Upper lobe of right lung (tissue), 1 donor: ENCODE results near the gene MBTD1. TPM values are rescaled to one million over a fixed set of nuclear protein-coding genes. Genes with fewer than 3 reads are reported as not detected.
"Not testable (repeated sequence)": the region's sequence is repeated elsewhere in the genome, so short reads cannot be mapped to it uniquely, and the experiment has no call there.

ENCODE experiments used
- ATAC-seq: fragments of 200-7000 bp; cut with Tn5 transposase; one replicate; pipeline ENCODE4 v1.9.1; 2020; ENCODE audit warnings: mild to moderate bottlenecking, moderate library complexity
- DNase-seq: peaks from one replicate; pipeline ENCODE4 v3.0.0-alpha.2; 2020
- H3K27ac ChIP-seq: fragments of 200-600 bp; one replicate; pipeline ENCODE4 v1.8.0; 2022
- H3K27me3 ChIP-seq: fragments of 200-600 bp; one replicate; pipeline ENCODE4 v1.8.0; 2022; ENCODE audit warnings: mild to moderate bottlenecking
- H3K36me3 ChIP-seq: fragments of 200-600 bp; one replicate; pipeline ENCODE4 v1.8.0; 2022
- H3K4me1 ChIP-seq: fragments of 200-600 bp; one replicate; pipeline ENCODE4 v1.8.0; 2022
- H3K4me3 ChIP-seq: fragments of 200-600 bp; one replicate; pipeline ENCODE4 v1.8.0; 2022; ENCODE audit warnings: mild to moderate bottlenecking
- H3K9me3 ChIP-seq: fragments of 200-600 bp; one replicate; pipeline ENCODE4 v1.8.0; 2022
- intact Hi-C: fragments of 100-400 bp; cut with DNase I; formaldehyde crosslinking; loops from one replicate; pipeline ENCODE4 v1.11.0; 2022
- total RNA-seq: library from RNA; stranded (reverse); fragmentation: NEBNext Ultra II Directional; extraction: Animal tissue kit (Norgen Biotek cat#: 25700); gene quantifications from one replicate; pipeline ENCODE4 v1.2.1, GENCODE V29; 2021
- TF ChIP-seq, protein P1 (sequence below): fragments of 200-600 bp; IDR thresholded peaks from one replicate; pipeline ENCODE4 v1.8.0; 2022; ENCODE audit warnings: antibody characterized with exemption
- donor health status: DM: no; HTN: yes; CAD: no; lungs with severe emphysema.

MBTD1 gene
- total RNA-seq, 1 donor from 2014 or later = 14.2 TPM

DNA sequence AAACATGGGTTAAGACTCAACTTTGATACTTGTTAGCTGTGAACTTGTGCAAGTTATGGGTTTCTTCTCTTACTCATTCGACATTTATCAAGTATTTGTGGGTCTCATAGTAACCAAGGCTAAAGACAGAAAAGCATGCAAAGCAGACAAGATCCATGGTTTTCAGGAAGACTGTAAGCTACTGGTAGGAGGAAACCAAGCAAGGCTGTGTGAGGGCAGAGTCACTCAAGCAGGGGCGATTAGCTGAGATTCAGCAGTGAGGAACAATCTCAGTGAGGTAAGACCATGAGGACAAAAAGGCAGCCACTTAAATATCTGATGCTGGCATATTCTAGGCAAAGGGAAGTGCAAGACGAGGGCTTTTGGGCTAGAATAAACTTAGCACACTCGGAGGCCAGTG, 29.5 kb downstream of the MBTD1 start:
- Histone ChIP-seq H3K9me3 (no peaks in the 10 kb centered on the region), H3K27me3 (no peaks in the 10 kb centered on the region), H3K36me3 (no peaks in the 10 kb centered on the region), H3K4me3 (no peak overlapping the region), H3K4me1 (no peaks in the 10 kb centered on the region), H3K27ac (no peak overlapping the region)
- TF ChIP-seq, protein P1, sequence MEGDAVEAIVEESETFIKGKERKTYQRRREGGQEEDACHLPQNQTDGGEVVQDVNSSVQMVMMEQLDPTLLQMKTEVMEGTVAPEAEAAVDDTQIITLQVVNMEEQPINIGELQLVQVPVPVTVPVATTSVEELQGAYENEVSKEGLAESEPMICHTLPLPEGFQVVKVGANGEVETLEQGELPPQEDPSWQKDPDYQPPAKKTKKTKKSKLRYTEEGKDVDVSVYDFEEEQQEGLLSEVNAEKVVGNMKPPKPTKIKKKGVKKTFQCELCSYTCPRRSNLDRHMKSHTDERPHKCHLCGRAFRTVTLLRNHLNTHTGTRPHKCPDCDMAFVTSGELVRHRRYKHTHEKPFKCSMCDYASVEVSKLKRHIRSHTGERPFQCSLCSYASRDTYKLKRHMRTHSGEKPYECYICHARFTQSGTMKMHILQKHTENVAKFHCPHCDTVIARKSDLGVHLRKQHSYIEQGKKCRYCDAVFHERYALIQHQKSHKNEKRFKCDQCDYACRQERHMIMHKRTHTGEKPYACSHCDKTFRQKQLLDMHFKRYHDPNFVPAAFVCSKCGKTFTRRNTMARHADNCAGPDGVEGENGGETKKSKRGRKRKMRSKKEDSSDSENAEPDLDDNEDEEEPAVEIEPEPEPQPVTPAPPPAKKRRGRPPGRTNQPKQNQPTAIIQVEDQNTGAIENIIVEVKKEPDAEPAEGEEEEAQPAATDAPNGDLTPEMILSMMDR = no peak
- intact Hi-C loops = no loop called here
- DNase-seq (no peak), ATAC-seq (no peak)

DNA sequence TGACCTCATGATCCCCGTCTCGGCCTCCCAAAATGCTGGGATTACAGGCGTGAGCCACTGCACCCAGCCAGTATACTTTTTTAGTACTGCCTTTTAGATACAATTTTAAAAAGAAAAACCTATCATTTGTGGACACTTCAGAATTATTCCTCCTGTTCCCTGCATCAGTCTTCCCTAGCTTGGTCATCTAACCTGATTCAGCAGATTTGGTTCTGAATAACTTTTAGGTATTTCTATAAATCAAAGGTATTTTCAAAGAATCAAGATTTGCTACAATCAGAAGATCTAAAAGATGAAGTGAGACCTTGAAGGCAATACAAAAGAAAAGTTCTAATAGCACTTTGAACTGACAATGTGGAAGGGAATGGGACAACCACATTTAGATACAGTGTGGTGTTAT, 30.0 kb downstream of the MBTD1 start:
- ATAC-seq = no peak

DNA sequence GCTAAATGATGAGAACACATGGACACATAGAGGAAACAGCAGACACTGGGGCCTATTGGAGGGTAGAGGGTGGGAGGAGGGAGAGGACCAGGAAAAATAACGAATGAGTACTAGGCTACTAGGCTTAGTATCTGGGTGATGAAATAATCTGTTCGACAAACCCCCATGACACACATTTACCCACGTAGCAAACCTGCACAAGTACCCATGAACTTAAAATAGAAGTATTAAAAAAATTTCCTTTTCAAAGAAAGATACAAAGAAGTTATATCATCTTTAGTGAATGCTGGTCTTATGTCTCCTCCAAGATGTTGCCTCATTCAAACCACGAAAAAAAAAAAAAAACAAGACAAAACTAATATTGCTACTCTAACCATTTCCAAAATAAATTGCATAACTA, 31.7 kb downstream of the MBTD1 start:
- no peaks in the 10 kb centered on the region for H3K27me3 ChIP-seq
- ATAC-seq = no peak
- TF ChIP-seq, protein P1 = no peak
- no peak overlapping the region for H3K4me3 ChIP-seq
- H3K4me1 ChIP-seq = peaks cover 17% of the 10 kb centered on the region
- H3K9me3 ChIP-seq = no peaks in the 10 kb centered on the region
- H3K27ac ChIP-seq = no peak overlapping the region
- peaks cover 10% of the 10 kb centered on the region for H3K36me3 ChIP-seq
- intact Hi-C loops = no loop called here
- no peak for DNase-seq

More for the DNA sequence above, 30.0 kb downstream of the MBTD1 start:
- peaks cover 4% of the 10 kb centered on the region for H3K4me1 ChIP-seq
- intact Hi-C loops = no loop called here
- TF ChIP-seq, protein P1 = no peak
- no peak overlapping the region for H3K27ac ChIP-seq
- H3K27me3 ChIP-seq = no peaks in the 10 kb centered on the region
- H3K36me3 ChIP-seq = no peaks in the 10 kb centered on the region
- H3K4me3 ChIP-seq = no peak overlapping the region
- no peak for DNase-seq
- no peaks in the 10 kb centered on the region for H3K9me3 ChIP-seq

DNA sequence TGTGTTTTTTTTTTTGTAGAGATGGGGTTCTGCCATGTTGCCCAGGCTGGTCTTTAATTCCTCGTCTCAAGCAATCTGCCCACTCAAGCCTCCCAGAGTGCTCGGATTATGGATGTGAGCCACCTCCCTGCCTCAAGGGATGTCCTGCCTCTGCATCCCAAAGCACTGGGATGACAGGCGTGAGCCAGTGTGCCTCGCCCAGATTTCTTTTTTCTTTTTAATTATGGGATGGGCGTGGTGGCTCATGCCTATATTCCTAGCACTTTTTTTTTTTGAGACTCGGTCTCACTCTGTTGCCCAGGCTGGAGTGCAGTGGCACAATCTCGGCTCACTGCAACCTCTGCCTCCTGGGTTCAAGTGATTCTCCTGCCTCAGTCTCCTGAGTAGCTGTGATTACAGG, 34.3 kb downstream of the MBTD1 start:
- DNase-seq, H3K4me3 ChIP-seq, H3K27ac ChIP-seq, ATAC-seq, H3K9me3 ChIP-seq, H3K27me3 ChIP-seq, intact Hi-C loops: not testable (repeated sequence)
- peaks cover 17% of the 10 kb centered on the region for H3K4me1 ChIP-seq
- H3K36me3 ChIP-seq = peaks cover 34% of the 10 kb centered on the region

DNA sequence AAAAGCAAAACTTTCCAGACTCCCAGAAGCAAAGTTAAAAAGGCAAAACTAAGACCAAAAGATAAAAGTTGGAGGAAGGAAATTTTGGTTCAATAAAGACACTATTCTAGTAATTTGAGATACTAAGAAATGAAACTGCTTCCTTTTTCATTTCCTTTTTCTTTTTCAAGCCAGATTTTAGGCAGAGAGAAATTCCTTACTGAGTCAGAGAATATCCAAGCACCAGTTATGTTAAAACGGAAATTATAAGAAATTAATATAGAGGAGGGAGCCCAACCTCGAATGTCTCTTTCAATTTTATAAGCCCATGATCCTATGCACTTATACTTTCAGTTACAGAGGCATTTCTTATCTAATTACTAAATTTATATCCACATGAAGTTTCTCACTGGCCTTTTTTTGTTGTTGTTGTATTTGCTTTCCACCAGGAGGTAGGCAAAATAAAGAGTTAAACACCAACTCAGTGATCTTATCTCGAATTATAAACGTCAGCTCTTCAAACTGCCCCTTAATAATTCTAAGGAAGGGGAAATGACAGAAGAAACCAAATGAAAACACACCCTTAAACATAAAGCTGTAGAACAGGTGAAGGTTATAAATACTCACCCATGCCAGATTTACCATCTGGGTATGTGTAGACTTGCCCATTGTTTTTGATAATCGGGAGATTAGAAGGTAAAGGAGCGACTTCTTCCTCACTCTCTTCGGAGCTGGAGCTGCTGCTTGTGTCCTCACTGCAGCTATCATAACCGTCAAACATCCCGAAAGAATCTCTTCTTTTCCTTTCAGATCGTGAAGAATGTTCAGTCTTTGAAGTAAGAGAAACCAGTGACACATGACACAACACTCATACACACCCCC, 35.2 kb downstream of the MBTD1 start:
- H3K27ac ChIP-seq = no peak overlapping the region
- intact Hi-C loops = no loop called here
- peaks cover 43% of the 10 kb centered on the region for H3K36me3 ChIP-seq
- H3K9me3 ChIP-seq = no peaks in the 10 kb centered on the region
- ATAC-seq (no peak), DNase-seq (no peak)
- TF ChIP-seq, protein P1 = no peak
- no peak overlapping the region for H3K4me3 ChIP-seq
- H3K27me3 ChIP-seq = no peaks in the 10 kb centered on the region
- H3K4me1 ChIP-seq = peaks cover 17% of the 10 kb centered on the region

DNA sequence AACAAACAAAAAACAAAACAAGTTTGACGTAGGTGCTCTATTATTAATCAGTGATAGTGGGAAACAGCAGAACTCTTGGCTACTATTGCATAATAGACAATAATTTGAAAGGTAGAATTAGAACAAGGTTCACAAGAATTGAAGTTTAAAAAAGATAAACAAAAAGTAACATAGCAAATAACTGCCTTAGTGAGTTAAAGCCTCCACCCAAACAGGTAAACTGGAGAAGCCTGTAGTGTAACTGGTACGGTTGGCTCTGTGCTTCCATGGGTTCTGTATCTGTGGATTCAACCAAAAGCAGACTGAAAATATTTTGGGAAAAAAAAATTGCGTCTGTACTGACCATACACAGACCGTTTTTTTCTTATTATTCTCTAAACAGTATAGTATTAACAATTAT, 38.5 kb downstream of the MBTD1 start:
- no peak for ATAC-seq
- Histone ChIP-seq H3K4me1 (peaks cover 17% of the 10 kb centered on the region), H3K36me3 (peaks cover 76% of the 10 kb centered on the region), H3K4me3 (no peak overlapping the region), H3K27ac (no peak overlapping the region), H3K27me3 (no peaks in the 10 kb centered on the region), H3K9me3 (no peaks in the 10 kb centered on the region)
- intact Hi-C loops = no loop called here
- TF ChIP-seq, protein P1 = no peak
- no peak for DNase-seq
